HCT116 (cell line): ENCODE data around the gene AP3B1. TPM values are rescaled to one million over a fixed set of nuclear protein-coding genes. Genes with fewer than 3 reads are reported as not detected.

Experiments
- ATAC-seq: fragments of 200-7000 bp; cut with Tn5 transposase; 2 replicates; pipeline ENCODE4 v1.9.1; 2020; ENCODE audit warnings: mild to moderate bottlenecking, moderate library complexity
- BruUV-seq: library from RNA; stranded (reverse); fragments of 400-500 nt; replicated peaks from 2 replicates; lab custom pipeline; 2021; lab: Mats Ljungman, UMichigan
- CTCF ChIA-PET: fragments of 300-600 bp; sonication (Branson Sonifier 250); formaldehyde crosslinking; loops from one replicate; lab custom pipeline; 2021; ENCODE audit warnings: antibody characterized with exemption; lab: Charles Lee
- POLR2A ChIA-PET: fragments of 300-600, 350-600 bp; sonication (Branson Sonifier 250); formaldehyde crosslinking; loops from one replicate; lab custom pipeline; 2021; ENCODE audit warnings: antibody characterized with exemption; lab: Charles Lee
- RAD21 ChIA-PET, 2 experiments: fragments of 300-600 bp; sonication (Branson Sonifier 250); formaldehyde crosslinking; loops; one replicate each; lab custom pipeline; 2023; ENCODE audit warnings: low total read pairs in 2 of 2; ENCODE audit not compliant: uncharacterized antibody in 2 of 2, unreplicated experiment in 2 of 2, low non-redundant PET in 1 of 2; lab: Charles Lee
- DNase-seq: peaks from one replicate; pipeline ENCODE4 v3.0.0-alpha.2; 2010; ENCODE audit warnings: low read depth, low spot score
- H2AFZ ChIP-seq: fragments of 200-600 bp; shearing (Covaris generic), sonication (generic); 2 replicates; pipeline ENCODE4 v1.6.1; 2017; ENCODE audit warnings: low read depth, mixed run types, mixed read lengths, antibody characterized with exemption, low read length; ENCODE audit not compliant: poor library complexity, severe bottlenecking
- H3K27ac ChIP-seq: 2 replicates; pipeline ENCODE4 v1.5.1; 2012; ENCODE audit warnings: low read depth, low read length
- H3K27me3 ChIP-seq: fragments of 200-600 bp; sonication (generic); 2 replicates; pipeline ENCODE4 v1.6.1; 2016; ENCODE audit warnings: mixed run types, low read length, mixed read lengths; ENCODE audit not compliant: insufficient read depth
- H3K36me3 ChIP-seq, 2 experiments: fragments of 200-500 bp in 1 of 2; fragments of 200-600 bp in 1 of 2; sonication (Bioruptor generic) in 1 of 2; sonication (generic) in 1 of 2; 2 replicates each; pipeline versions ENCODE4 v1.5.1 to v1.6.1; 2014 to 2016; ENCODE audit warnings: low read length in 2 of 2, inconsistent platforms in 1 of 2, mixed read lengths in 1 of 2, mixed run types in 1 of 2; ENCODE audit not compliant: insufficient read depth in 2 of 2, control insufficient read depth in 1 of 2
- H3K4me1 ChIP-seq, 2 experiments: fragments of 200-600 bp in 1 of 2; sonication (generic) in 1 of 2; 2 replicates each; pipeline versions ENCODE4 v1.5.1 to v1.6.1; 2012 to 2017; ENCODE audit warnings: low read length in 2 of 2, inconsistent platforms in 1 of 2, mild to moderate bottlenecking in 1 of 2, mixed read lengths in 1 of 2, mixed run types in 1 of 2, moderate library complexity in 1 of 2; ENCODE audit not compliant: insufficient read depth in 2 of 2, control insufficient read depth in 1 of 2
- H3K4me2 ChIP-seq: fragments of 200-600 bp; sonication (generic); 2 replicates; pipeline ENCODE4 v1.6.1; 2017; ENCODE audit warnings: mixed run types, low read length, mixed read lengths
- H3K4me3 ChIP-seq, 2 experiments: fragments of 200-600 bp in 1 of 2; sonication (generic) in 1 of 2; replicated peaks in 1 of 2; 2 replicates each; pipeline ENCODE4 v1.5.1; 2011 to 2016; ENCODE audit warnings: low read length in 2 of 2, control low read depth in 1 of 2, low read depth in 1 of 2, mild to moderate bottlenecking in 1 of 2, mixed read lengths in 1 of 2, mixed run types in 1 of 2
- H3K79me2 ChIP-seq: fragments of 200-600 bp; sonication (generic); 2 replicates; pipeline ENCODE4 v1.6.1; 2017; ENCODE audit warnings: mild to moderate bottlenecking, mixed run types, low read length, moderate library complexity, mixed read lengths; ENCODE audit not compliant: insufficient read depth
- H3K9ac ChIP-seq: fragments of 200-600 bp; sonication (generic); 2 replicates; pipeline ENCODE4 v1.6.1; 2016; ENCODE audit warnings: low read length, mixed read lengths
- H3K9me2 ChIP-seq: fragments of 200-600 bp; sonication (generic), shearing (Covaris generic); 2 replicates; pipeline ENCODE4 v1.6.1; 2017; ENCODE audit warnings: mixed run types, mild to moderate bottlenecking, moderate library complexity; ENCODE audit not compliant: insufficient read depth
- H3K9me3 ChIP-seq, 2 experiments: fragments of 200-500 bp in 1 of 2; fragments of 200-600 bp in 1 of 2; sonication (Bioruptor generic) in 1 of 2; sonication (generic) in 1 of 2; 2 replicates each; pipeline ENCODE4 v1.6.1; 2014 to 2017; ENCODE audit warnings: low read length in 2 of 2, mixed read lengths in 2 of 2, inconsistent platforms in 1 of 2, low read depth in 1 of 2, mild to moderate bottlenecking in 1 of 2, mixed run types in 1 of 2, moderate library complexity in 1 of 2; ENCODE audit not compliant: control insufficient read depth in 1 of 2, insufficient read depth in 1 of 2
- H4K20me1 ChIP-seq: fragments of 200-600 bp; sonication (generic), shearing (Covaris generic); 2 replicates; pipeline ENCODE4 v1.6.1; 2017; ENCODE audit warnings: mixed run types, mild to moderate bottlenecking, moderate library complexity; ENCODE audit not compliant: insufficient read depth
- ATF3 ChIP-seq: IDR thresholded peaks from 2 replicates; pipeline ENCODE4 v1.6.1; 2012
- CBX3 ChIP-seq: IDR thresholded peaks from 2 replicates; pipeline ENCODE4 v1.6.1; 2012; ENCODE audit warnings: low read depth
- CEBPB ChIP-seq: IDR thresholded peaks from 2 replicates; pipeline ENCODE4 v1.6.1; 2012; ENCODE audit warnings: low read depth
- CTCF ChIP-seq, 3 experiments: fragments of 200-600 bp in 1 of 3; sonication (generic) in 1 of 3; IDR thresholded peaks in 2 of 3; conservative IDR thresholded peaks in 1 of 3; 2 replicates each; pipeline ENCODE4 v1.5.1; 2012 to 2017; ENCODE audit warnings: low read depth in 2 of 3, low read length in 2 of 3, antibody characterized with exemption in 1 of 3, borderline replicate concordance in 1 of 3, control low read depth in 1 of 3, mild to moderate bottlenecking in 1 of 3, mixed read lengths in 1 of 3, mixed run types in 1 of 3, moderate library complexity in 1 of 3; ENCODE audit not compliant: insufficient read depth in 1 of 3
- EGR1 ChIP-seq: IDR thresholded peaks from 2 replicates; pipeline ENCODE4 v1.6.1; 2012; ENCODE audit warnings: low read depth
- ELF1 ChIP-seq: IDR thresholded peaks from 2 replicates; pipeline ENCODE4 v1.6.1; 2012; ENCODE audit warnings: low read depth, borderline replicate concordance
- EZH2 ChIP-seq: fragments of 200-600 bp; sonication (generic); IDR thresholded peaks from 2 replicates; pipeline ENCODE4 v1.6.1; 2017; ENCODE audit warnings: antibody characterized with exemption, mixed run types
- EZH2phosphoT487 ChIP-seq: fragments of 200-600 bp; IDR thresholded peaks from 2 replicates; pipeline ENCODE4 v1.6.1; 2018; ENCODE audit warnings: antibody characterized with exemption, borderline replicate concordance
- FOSL1 ChIP-seq: IDR thresholded peaks from 2 replicates; pipeline ENCODE4 v1.6.1; 2012; ENCODE audit warnings: low read depth
- JUND ChIP-seq: IDR thresholded peaks from 2 replicates; pipeline ENCODE4 v1.6.1; 2012
- MAX ChIP-seq: IDR thresholded peaks from 2 replicates; pipeline ENCODE4 v1.6.1; 2012
- POLR2A ChIP-seq: IDR thresholded peaks from 2 replicates; pipeline ENCODE4 v1.7.0; 2011; ENCODE audit warnings: borderline replicate concordance; ENCODE audit not compliant: insufficient read depth, insufficient read length; ENCODE audit errors: extremely low read depth
- POLR2AphosphoS5 ChIP-seq: IDR thresholded peaks from 2 replicates; pipeline ENCODE4 v1.6.1; 2011; ENCODE audit warnings: mild to moderate bottlenecking, low read depth, low read length, moderate library complexity
- RAD21 ChIP-seq: IDR thresholded peaks from 2 replicates; pipeline ENCODE4 v1.6.1; 2012; ENCODE audit warnings: low read depth, mild to moderate bottlenecking
- REST ChIP-seq: IDR thresholded peaks from 2 replicates; pipeline ENCODE4 v1.6.1; 2012; ENCODE audit warnings: low read depth
- SIN3A ChIP-seq: IDR thresholded peaks from 2 replicates; pipeline ENCODE4 v1.6.1; 2012; ENCODE audit warnings: low read depth
- SP1 ChIP-seq: IDR thresholded peaks from 2 replicates; pipeline ENCODE4 v1.6.1; 2012; ENCODE audit warnings: low read depth
- TCF7L2 ChIP-seq: IDR thresholded peaks from 2 replicates; pipeline ENCODE4 v1.7.0; 2011; ENCODE audit warnings: borderline replicate concordance, inconsistent platforms; ENCODE audit not compliant: insufficient read depth, insufficient read length; ENCODE audit errors: extremely low read depth
- YY1 ChIP-seq: IDR thresholded peaks from 2 replicates; pipeline ENCODE4 v1.6.1; 2011; ENCODE audit warnings: low read length, low read depth, moderate library complexity, mild to moderate bottlenecking; ENCODE audit not compliant: insufficient replicate concordance; ENCODE audit errors: extremely low read depth
- ZNF274 ChIP-seq: fragments of 200-500 bp; sonication (Bioruptor generic); IDR thresholded peaks from 2 replicates; pipeline ENCODE4 v1.6.1; 2014; ENCODE audit warnings: mild to moderate bottlenecking, low read depth, low read length, inconsistent platforms
- intact Hi-C: fragments of 100-400 bp; cut with micrococcal nuclease; formaldehyde crosslinking; loops from 2 replicates; pipeline ENCODE4 v1.10.0; 2022
- total RNA-seq: library from RNA; stranded (reverse); gene quantifications from one replicate; pipeline ENCODE4 v1.2.1, GENCODE V29; 2021; ENCODE audit not compliant: unreplicated experiment

AP3B1 gene
- total RNA-seq, 1 experiment from 2014 or later: 54.5 TPM

GRCh38 chr5:78264600-78264999, 29.9 kb downstream of the AP3B1 start:
- TF ChIP-seq POLR2AphosphoS5: no peak
- no peak for TF ChIP-seq ELF1
- no peak for TF ChIP-seq YY1
- TF ChIP-seq ATF3: no peak
- no peak for TF ChIP-seq TCF7L2
- TF ChIP-seq EZH2phosphoT487: no peak
- no peak for TF ChIP-seq JUND
- TF ChIP-seq MAX: no peak
- TF ChIP-seq REST: no peak
- no peak for TF ChIP-seq SIN3A
- no peak for TF ChIP-seq ZNF274
- TF ChIP-seq RAD21: no peak
- no peak for TF ChIP-seq CTCF (IDR thresholded peaks at IDR 0.05 in 2 of 3, conservative IDR thresholded peaks at IDR 0.05 in 1 of 3; ENCODE audit: borderline replicate concordance in 1 of 3, insufficient read depth in 1 of 3, low read depth in 2 of 3, low read length in 2 of 3)
- TF ChIP-seq EGR1: no peak
- TF ChIP-seq FOSL1: no peak
- no peak for TF ChIP-seq CEBPB
- TF ChIP-seq POLR2A: no peak
- TF ChIP-seq EZH2: no peak
- no peak for TF ChIP-seq CBX3
- TF ChIP-seq SP1: no peak
- ATAC-seq (no peak), DNase-seq (no peak)
- H3K27ac ChIP-seq: no peak overlapping the region
- no peak overlapping the region for H2AFZ ChIP-seq
- intact Hi-C loops: no loop called here
- H3K27me3 ChIP-seq: no peaks in the 10 kb centered on the region
- no TSS peak for BruUV-seq
- H3K4me3 ChIP-seq: no peak overlapping the region
- H3K9ac ChIP-seq: no peak overlapping the region
- ChIA-PET CTCF (no interaction called here), POLR2A (no interaction called here), RAD21 (no interaction called here)
- H3K4me1 ChIP-seq: no peaks in the 10 kb centered on the region
- no peaks in the 10 kb centered on the region; the same call in 1 of the 2 replicates for H4K20me1 ChIP-seq
- no peaks in the 10 kb centered on the region for H3K9me2 ChIP-seq
- peaks cover 16% of the 10 kb centered on the region for H3K79me2 ChIP-seq
- no peaks in the 10 kb centered on the region for H3K9me3 ChIP-seq
- peaks cover 3 to 6% of the 10 kb centered on the region in 2 experiments; a peak in 2 of 4 replicates for H3K36me3 ChIP-seq
- no peak overlapping the region for H3K4me2 ChIP-seq
